ENCODE data around the gene SALL4.
"Not testable (repeated sequence)": the region's sequence is repeated elsewhere in the genome, so short reads cannot be mapped to it uniquely, and the experiment has no call there.

Gene SALL4
- total RNA-seq = 0 reads per million in 3 experiments

DNA sequence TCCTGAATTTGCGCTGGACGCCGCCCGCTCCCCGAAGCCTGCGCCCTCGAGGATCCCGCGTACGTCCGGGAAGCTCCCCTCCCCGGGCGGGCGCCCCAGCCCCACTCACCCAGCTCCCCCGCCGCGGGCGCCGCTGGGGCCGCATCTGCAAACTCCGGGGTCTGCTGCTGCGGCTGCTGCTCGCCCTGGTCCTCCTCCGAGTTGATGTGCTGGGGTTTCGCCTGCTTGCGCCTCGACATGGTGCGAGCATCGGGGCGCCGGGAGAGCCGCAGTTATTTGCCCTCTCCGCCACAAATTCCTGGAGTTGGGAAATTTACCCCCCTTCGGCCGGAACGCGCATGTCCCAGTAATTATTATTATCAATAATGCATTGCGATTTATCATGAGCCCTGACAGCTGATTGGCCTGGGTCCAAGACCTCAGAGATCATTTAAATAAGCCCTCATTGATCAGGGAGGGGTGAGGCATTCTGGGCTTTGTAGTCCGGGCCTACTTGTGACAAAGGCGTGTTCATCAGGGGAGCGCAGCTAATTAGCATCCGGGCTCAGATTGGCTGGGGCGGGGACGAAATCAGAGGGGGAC, at the start of gene SALL4:
TSS of gene SALL4 (minus strand) at position 352 of the 582 bp plus-strand sequence. CDS start at position 239, 113 bp downstream.
- no peak for DNase-seq

DNA sequence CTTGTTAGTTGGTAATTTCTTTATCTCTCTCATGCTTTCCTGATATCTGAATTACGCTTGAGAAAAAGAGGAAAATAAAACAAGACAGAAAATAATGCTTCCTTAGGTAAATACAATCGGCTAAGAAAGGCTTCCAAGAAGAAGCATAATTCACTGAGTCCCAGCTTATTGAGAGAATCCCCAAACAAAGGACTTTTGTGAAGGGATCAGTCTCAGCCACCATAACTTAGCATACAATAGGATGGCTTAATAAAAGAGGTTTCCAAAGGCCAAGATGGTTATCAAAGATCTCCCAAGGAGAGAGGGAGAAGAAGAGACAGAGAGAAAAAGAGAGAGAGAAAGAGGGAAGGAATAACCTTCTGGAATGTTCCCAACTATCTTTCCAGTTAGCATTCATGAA, 46.0 kb upstream of the SALL4 start:
- DNase-seq = no peak

DNA sequence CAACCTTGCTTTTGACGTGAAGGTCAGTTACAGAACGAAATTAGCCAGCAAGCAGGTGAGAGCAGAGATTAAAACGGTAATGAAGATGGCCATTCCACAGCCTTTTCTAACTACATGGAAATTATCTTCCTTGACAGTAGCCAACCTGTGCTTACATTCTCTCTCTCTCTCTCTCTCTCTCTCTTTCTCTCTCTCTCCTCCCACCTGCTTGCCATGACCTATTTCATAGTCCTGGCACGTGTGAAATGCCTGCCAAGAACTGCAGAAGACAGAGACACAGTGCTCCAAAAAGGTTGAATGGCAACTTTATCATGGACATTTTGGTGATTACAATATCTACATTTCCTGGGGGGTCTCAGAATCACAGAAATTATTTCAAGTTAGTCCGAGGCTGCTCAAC, 38.5 kb upstream of the SALL4 start:
- DNase-seq = no peak

DNA sequence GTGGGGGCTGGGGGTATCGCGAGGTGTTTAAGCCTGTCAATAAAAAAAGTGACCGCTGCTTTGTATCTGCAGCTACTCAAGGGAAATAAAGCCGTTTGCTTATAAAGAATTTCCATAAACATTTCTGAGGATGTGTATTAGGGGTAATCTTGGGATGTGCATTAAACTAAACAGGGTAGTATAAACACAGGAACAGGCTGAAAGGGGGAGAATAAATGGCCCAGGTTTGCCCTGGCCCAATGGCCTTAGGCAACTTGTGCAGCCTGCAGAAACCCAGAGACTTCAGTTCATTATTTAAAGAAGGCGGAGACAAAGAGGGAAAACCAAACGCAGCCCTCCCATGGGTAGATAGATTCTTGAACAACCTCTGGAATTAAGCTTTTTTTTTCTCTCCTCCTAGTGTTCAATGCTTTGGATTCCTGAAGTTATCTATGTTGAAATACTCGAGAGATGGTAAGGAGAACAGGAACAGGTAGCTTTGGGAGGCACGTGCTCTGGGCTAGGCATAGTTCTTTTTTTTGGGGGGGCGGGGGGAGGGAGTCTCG, 35.6 kb upstream of the SALL4 start:
- no peak for DNase-seq

DNA sequence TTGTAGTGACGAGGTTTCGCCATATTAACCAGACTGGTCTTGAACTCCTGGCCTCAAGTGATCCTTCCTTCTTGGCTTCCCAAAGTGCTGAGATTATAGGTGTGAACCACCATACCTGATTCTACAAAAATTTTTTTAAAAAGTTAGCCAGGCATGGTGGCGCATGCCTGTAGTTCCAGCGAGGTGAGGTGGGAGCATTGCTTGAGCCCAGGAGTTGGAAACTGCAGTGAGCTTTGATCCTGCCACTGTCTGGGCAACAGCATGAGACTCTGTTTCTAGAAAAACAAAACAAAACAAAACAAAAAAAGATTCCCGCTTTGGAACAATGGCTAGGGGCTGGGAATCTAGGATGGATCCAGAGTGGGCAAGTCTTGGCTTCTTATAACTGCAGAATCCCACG, 35.1 kb upstream of the SALL4 start:
- no peak for DNase-seq

DNA sequence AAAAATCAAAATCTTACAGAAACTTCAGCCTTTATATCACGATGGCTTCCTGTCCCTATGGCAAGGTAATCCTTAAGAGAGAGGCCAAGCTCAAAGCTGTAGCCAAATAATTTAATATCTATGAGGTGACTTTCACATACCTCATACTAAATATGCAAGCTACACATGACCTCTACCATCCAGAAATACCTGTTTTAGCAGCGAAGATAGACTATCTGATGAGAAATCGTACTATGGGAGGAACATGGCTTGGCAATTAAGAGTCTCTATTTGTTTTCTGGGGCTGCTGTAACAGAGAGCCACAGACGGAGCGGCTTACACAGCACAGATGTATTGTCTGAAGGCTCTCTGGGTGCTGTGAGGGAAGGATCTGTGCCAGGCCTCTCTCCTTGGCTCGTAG, 31.0 kb upstream of the SALL4 start:
- DNase-seq = no peak

DNA sequence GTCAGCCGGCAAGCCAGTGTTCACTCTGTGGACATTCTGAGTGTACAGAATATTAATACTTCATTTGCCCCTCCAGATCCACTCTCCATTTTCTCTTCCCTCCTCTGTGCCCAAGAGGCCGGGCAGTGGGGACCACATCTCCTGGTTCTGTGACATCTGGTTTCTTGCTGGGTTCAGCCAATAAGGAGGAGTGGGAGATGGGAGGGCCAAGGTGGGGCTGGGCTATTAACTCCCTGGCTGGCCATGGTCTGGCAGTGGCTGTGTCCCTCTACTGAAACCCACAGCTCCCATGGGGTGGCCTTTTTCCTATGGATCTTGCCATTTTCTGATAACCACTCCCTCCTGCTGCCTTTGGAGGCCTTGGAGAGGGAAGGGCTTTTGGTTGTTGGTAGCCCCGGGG, 30.0 kb upstream of the SALL4 start:
- no peak for DNase-seq

DNA sequence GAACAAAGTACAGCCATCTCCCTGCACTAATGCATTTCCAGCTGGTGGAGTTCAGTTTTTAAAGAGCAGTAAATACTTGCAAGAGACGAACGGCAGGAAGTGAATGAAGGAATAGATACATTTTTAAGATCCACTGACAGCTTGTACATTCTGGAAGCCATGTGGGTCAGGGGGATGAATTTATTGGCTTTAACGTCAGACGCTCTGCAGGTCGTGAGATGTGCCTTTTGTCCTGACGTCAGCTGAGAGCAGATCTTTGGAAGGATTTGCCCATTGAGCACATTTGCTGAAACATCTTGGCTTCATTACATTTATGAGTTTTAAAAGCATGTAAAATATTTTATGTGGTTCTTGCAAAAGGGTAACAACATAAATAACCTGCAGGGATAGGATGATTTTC, 29.5 kb upstream of the SALL4 start:
- no peak for DNase-seq

DNA sequence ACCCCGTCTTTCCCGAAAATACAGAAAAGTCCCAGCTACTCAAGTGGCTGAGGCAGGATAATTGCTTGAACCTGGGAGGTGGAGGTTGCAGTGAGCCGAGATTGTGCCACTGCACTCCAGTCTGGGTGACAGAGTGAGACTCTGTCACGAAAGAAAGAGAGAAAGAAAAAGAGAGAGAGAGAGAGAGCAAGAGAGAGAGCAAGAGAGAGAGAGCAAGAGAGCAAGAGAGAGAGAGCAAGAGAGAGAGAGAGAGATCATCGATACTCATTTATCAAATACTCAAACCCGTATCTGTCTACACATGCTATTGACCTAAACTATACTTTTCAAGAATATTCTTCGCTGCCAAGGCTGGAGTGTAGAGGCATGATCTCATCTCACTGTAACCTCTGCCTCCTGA, 28.2 kb upstream of the SALL4 start:
- no peak for DNase-seq

DNA sequence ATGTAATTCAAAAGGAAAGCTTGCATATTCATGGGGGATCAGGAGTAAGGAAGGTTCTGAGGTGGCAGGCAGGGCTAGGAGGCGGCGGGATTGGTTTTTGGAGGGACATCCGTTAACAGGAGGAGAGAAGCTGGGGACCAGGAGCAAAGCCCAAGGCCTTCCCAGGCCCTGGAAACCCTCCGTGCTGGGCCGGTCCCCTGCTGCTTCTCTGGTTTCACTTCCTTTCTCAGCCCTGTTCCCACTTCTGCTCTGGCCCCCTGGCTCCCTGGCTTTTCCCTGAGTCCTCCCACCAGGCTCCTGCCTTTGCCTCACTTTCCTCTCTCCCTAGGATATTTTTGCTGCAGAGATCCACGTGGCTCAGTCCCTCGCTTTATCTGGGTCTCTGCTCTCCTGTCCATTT, 26.4 kb upstream of the SALL4 start:
- DNase-seq = no peak

DNA sequence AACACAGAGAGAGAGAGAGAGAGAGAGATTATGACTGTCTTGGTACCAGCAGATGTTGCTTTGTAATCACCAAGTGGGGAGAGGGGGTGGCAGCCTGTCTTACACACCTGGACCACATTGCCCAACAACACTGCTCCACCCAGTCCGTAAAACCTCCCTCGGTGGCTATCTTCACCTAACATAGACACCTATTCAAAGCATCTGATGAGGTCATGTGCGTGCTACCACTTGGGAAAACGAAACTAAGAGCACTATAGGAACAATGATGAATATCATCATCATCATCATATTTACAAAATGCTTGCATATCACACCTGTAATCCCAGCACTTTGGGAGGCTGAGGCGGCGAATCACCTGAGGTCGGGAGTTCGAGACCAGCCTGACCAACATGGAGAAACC, 24.1 kb upstream of the SALL4 start:
- DNase-seq = no peak

DNA sequence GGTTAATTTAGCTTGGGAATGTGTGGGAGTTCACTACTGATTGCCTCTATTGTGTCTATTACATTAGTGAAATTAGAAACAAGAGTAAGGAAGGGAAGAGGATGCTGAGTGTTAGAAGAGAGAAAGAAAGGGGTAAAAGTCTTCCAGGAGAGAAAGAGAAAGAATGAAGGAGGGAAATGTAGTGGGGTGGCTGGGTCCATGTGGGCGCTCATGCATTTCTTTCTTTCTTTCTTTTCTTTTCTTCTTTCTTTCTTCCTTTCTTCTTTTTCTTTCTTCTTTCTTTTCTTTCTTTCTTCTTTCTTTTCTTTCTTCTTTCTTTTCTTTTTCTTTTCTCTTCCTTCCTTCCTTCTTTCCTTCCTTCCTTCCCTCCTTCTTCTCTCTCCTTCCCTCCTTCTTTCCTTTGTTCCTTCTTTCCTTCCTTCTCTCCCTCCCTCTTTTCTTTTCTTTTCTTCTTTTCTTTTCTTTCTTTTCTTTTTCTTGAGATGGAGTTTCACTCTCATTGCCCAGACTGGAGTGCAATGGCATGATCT, 16.2 kb upstream of the SALL4 start:
- no peak for DNase-seq

DNA sequence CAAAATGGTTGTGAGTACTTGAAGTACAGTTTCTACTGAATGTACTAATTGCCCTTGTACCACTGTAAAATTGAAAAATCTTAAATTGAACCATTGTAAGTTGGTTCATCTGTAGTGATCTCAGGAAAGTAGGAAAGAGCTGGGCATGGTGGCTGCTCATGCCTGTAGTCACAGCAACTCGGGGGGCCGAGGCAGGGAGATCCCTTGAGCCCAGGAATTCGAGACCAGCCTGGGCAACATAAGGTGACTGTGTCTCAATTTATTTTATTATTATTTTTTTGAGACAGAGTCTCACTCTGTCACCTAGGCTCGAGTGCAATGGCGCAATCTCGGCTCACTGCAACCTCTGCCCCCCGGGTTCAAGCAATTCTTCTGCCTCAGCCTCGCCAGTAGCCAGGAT, 14.5 kb upstream of the SALL4 start:
- DNase-seq = not testable (repeated sequence)

DNA sequence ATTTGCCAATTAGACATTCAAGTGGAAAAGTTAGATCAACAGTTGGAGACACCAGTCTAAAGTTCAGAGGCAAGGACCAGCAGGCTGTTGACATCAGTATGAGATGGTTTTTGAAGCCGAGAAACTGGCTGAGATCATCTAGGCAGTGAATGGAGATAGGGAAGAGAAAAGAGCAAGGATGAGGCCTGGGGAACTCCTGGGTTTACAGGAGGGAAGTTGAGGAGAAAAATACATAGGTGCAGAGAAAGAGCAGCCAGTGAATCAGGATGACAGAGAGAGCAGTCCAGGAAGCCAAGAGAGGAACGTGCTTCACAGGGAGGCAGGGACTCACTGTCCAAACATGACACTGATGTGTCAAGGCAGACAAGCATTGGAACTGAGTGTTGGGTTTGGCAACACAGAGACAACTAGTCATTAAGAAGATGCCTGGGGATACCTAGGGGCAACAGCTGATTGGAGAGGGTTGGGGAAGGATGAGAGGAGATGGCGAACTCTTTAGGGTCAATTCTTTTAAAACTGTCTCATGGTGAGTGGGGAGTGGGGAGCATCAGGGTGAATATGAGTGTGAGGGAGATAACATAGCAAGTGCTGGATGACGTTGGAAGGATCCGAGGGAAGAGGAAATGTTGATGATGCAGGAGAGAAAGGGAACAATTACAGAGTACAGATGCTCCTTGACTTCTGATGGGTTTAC, 13.2 kb upstream of the SALL4 start:
- no peak for DNase-seq

DNA sequence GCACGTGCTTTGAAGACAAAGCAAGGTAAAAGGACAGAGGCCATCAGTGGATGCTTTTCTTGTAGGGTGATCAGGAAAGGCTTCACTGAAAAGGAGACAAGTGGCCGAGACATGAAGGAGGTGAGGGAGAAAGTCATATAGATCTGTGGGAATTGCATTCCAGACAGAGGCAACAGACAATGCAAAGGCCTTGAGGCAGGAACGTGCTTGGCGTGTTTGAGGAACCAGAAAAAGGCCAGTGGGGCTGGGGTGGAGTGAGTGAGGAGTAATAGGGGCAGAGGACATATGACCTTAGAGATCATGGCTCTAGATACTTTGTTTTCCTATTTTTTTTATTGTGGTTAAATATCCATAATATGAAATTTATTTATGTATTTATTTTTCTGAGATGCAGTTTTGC, 10.5 kb upstream of the SALL4 start:
- DNase-seq = no peak

DNA sequence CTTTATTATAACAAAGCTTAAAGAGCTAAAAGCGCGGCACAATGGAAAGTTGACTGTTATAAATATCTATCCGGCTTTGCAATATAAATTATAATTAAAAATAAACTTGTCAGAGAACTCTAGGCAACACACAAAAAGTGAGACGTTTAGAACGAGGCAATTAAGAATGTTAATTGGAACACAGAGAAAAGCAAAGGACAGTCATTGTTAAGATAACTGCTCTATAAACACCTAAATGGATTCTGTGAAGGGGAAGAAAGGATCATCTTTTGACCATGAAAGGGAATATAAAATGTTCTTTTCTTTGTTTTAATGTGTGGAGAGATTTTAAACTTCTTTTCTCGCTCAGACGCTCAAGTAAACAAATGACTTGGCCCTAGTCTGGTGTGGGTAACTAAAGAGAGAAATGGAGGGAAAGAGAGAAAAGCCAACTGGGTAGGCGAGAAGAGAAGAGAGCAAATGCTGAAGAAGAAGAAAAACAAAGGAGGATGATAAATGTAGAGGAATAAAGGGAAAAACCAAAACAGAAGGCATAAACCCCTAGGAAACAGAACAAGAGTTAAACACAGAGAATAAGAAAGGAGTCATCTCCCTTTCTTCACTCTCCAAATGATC, 9.3 kb upstream of the SALL4 start:
- no peak for DNase-seq

DNA sequence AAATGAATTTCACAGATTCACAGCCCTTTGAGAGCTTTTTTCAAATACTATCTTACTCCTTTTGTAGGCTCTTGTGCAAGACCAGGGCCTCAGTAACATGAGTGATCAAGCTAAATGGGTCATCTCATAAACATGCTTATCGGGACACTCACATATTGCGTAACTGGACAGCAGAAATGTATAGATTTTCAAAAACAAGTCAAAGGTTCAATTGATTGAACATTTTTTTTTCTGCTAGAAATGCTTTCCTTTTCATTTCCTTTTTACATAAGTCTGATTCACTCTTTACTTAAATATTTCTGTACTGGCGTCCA, 8.7 kb upstream of the SALL4 start:
- DNase-seq = no peak

DNA sequence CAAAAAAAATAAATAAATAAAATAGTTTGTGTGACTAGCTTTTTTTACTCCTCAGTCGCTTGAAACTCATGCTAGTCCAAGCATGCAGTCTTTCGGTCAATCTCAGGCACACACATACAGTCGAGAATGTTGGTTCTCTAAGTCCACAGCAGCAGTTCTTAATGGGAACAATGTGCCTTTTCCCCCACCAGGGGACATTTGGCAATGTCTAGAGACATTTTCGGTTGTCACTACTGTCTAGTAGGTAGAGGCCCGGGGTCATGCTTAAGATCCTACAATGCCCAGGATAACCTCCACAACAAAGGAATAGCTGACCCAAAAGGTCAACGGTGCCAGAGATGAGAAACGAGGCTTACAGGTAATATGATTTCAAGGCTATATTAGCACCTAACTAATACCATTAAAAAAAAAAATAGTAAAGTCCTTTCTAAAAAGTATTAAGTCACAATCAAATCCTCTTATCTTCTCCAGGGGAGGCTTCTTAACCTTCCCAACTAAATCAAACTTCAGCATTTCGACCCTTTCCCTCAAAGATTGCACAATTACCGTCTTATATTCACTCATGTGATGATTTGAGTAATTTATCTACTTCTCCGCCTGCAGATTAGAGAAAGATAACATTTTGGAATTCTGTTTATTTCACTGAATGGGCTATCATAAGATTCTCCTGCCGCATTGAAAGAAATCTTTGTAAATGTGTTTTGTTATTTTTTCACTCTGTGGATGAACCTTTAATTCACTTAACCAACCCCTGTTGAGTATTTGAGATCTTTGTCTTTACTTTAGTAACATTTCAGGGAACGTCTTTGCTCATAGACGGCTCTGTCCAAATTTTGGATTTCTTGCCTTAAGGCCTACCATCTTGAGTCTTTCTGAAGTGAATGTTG, 8.1 kb upstream of the SALL4 start:
- DNase-seq = no peak

DNA sequence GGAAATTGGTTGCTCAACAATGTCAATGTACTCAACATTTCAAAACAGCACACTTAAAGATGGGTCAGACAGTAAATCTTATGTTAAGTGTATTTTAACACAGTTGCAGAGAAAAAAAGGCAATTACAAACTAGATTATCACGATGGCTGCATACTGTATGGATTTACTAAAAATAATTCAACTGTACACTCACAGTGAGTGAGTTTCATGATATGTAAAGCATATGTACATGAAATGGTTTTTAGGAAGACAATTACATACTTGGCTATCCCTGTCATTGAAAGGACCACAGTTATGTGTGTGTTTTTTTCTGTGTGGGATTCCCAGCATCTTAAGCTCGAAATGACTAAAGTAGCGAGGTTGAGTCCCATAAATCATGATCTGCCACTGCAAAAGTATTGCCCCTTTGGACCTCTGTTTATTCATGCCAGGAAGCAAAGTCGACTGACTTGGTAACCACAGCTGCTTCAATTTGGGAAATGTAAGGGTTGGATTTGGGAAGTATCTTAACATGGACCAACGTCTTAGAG, 5.5 kb upstream of the SALL4 start:
- no peak for DNase-seq

DNA sequence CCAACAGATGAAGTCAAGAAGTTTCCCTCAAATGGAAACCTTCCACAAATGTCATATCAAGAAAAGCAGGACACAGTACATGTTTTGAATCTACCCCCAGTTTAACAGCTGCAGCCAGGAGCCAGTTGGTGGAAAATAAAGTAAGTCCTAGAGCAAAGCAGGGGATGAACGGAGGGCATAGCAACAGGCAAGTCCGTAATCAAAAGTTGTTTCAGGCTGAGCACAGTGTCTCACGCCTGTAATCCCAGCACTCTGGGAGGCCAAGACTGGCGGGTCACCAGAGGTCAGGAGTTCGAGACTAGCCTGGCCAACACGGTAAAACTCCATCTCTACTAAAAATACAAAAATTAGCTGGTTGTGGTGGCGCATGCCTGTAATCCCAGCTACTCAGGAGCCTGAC, 2.4 kb upstream of the SALL4 start:
- no peak for DNase-seq

DNA sequence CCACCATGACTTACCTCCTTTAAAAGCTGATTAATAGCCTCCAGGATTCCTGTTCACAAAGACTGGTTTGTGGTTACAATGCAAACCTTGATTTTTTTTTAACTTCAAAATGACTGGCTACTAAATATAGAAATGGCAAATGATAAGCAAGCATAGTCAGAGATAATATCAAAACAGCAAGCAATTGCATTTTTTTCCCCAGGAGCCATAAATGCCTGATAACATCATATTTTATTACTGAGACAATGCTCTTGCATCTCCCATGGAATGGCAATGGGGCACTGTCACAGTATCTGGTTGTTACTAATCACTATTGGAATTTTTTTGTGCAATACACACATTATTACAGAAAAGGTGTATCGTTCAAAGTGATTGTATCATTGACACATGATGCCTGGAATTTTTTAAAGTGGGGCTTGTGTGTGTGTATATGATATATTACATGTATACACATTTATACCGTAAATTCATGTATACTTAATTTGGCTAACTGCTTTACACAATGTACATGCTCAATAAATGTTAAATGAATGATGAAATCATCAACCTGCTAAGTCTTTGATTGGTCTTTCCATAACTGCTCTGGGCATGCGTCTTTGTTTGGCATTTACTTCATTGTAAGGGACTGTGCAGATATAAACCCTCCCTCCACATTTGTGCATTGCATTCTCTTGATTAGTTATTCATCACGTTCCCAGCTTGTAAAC, 980 bp upstream of the SALL4 start:
- no peak for DNase-seq

DNA sequence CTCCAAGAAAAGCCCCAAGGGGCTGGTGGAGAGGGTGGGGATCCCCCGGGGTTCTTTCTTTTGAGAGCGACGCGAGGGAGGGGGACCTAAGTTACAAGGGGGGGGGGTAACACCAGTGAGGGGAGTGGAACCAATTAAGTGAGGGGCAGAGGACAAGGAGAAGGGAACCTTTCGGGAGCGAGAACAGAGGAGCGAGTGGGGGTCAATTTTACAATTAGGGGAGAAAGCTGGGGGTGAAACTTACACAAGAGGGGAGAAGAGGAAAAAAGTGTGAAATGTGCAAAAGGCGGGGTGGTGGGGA, 548 bp downstream of the SALL4 start:
- no peak for DNase-seq
